Dendritic cell treated with granulocyte-macrophage colony-stimulating factor and Interleukin-4, amounts not matched to agents 40 ng/mL and 50 ng/mL, for 4 days (primary cell): ENCODE results near the gene EPS8L1.
"Not testable (repeated sequence)": the region's sequence is repeated elsewhere in the genome, so short reads cannot be mapped to it uniquely, and the experiment has no call there.

Experiments used
- H3K27ac Mint-ChIP-seq: one replicate; pipeline ENCODE4 v1.8.0; 2022; ENCODE audit warnings: mild to moderate bottlenecking, mixed read lengths
- H3K27me3 Mint-ChIP-seq: one replicate; pipeline ENCODE4 v1.8.0; 2022; ENCODE audit warnings: mild to moderate bottlenecking, mixed read lengths
- H3K36me3 Mint-ChIP-seq: one replicate; pipeline ENCODE4 v1.8.0; 2022; ENCODE audit warnings: low read depth, mixed read lengths
- H3K4me1 Mint-ChIP-seq: one replicate; pipeline ENCODE4 v1.8.0; 2022; ENCODE audit warnings: low read depth, mixed read lengths
- H3K4me3 Mint-ChIP-seq: one replicate; pipeline ENCODE4 v1.8.0; 2022; ENCODE audit warnings: mild to moderate bottlenecking, moderate library complexity, mixed read lengths
- H3K9me3 Mint-ChIP-seq: one replicate; pipeline ENCODE4 v1.8.0; 2022; ENCODE audit warnings: mixed read lengths
- intact Hi-C: fragments of 100-400 bp; cut with micrococcal nuclease; formaldehyde crosslinking; loops from one replicate; pipeline ENCODE4 v1.15.0; 2022

The EPS8L1 gene

GRCh38 chr19:55063492-55063843 is 12.2 kb upstream of the EPS8L1 start:
- Mint-ChIP-seq H3K27ac (no peak overlapping the region), H3K4me1 (peaks cover 27% of the 10 kb centered on the region), H3K4me3 (no peak overlapping the region), H3K36me3 (peaks cover 30% of the 10 kb centered on the region), H3K9me3 (no peaks in the 10 kb centered on the region), H3K27me3 (peaks cover 38% of the 10 kb centered on the region)
- intact Hi-C loops, result loop anchor here (2.0 kb wide), 1 partner anchor 17 kb away; no protein-coding TSS in a partner anchor

GRCh38 chr19:55065516-55065915 is 10.2 kb upstream of the EPS8L1 start:
- H3K9me3 Mint-ChIP-seq, intact Hi-C loops: not testable (repeated sequence)
- H3K27me3 Mint-ChIP-seq, result peaks cover 57% of the 10 kb centered on the region

DNA sequence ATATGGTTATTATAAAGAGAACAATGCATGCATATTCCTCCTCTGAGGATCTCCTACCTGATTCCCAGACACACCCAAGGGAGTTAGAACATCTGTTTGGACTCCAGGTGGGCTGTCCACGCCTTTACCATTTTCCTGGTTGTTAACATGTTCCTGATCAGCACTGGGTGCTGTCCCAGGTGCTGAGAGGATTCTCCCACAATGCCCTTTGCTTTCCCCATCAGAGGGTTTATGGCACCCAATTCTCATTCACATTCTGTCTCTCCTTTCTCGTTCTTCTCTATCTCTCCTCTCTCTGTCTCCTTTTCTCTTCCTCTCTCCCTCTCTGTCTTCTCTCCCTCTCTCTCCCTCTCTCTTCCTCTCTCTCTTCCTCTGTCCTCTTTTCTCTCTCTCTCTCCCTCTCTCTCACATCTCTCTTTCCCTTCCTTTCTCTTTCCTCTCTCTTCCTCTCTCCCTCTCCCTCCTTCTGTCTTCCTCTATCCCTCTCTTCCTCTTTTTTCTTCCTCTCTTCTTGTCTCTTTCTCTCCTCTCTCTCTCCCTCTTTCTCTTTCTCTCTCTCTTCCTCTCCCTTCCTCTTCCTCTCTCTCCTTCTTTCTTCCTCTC is 9.5 kb upstream of the EPS8L1 start:
- intact Hi-C loops, result no loop called here
- Mint-ChIP-seq H3K27ac (no peak overlapping the region), H3K4me1 (peaks cover 38% of the 10 kb centered on the region), H3K9me3 (no peaks in the 10 kb centered on the region), H3K27me3 (peaks cover 62% of the 10 kb centered on the region), H3K4me3 (no peak overlapping the region), H3K36me3 (peaks cover 9% of the 10 kb centered on the region)

More at GRCh38 chr19:55065516-55065915, 10.2 kb upstream of the EPS8L1 start:
- not testable (repeated sequence) for H3K27ac Mint-ChIP-seq, H3K4me3 Mint-ChIP-seq
- Mint-ChIP-seq H3K36me3 (peaks cover 16% of the 10 kb centered on the region), H3K4me1 (peaks cover 36% of the 10 kb centered on the region)

DNA sequence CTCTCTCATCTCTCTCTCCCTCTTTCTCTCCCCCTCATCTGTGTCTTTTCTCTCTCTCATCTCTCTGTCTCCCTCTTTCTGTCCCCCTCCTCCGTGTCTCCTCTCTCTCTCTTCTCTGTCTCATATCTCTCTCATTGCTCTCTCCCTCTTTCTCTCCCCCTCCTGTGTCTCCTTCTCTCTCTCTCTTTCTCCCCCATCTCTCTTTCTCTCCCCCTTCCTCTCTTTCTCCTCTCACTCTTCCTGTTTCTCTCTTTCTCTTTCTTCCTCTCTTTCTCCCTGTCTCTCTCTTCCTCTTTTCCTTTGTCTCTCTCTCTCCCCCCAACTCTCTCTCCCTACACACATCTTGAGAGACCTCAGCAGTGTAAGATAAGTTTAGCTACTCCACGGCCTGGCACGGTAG is 7.8 kb upstream of the EPS8L1 start:
- intact Hi-C loops, result no loop called here
- H3K4me3 Mint-ChIP-seq, result no peak overlapping the region
- peaks cover 28% of the 10 kb centered on the region for H3K4me1 Mint-ChIP-seq
- H3K9me3 Mint-ChIP-seq, result no peaks in the 10 kb centered on the region
- H3K36me3 Mint-ChIP-seq, result no peaks in the 10 kb centered on the region
- peaks cover 76% of the 10 kb centered on the region for H3K27me3 Mint-ChIP-seq
- H3K27ac Mint-ChIP-seq, result no peak overlapping the region

- Mint-ChIP-seq H3K4me1 (peaks cover 28% of the 10 kb centered on the region), H3K36me3 (no peaks in the 10 kb centered on the region), H3K9me3 (no peaks in the 10 kb centered on the region), H3K27ac (no peak overlapping the region), H3K4me3 (peak overlapping the region; percentile 4), H3K27me3 (peaks cover 84% of the 10 kb centered on the region)
- intact Hi-C loops, result no loop called here
Observed at GRCh38 chr19:55068950-55069864, 6.5 kb upstream of the EPS8L1 start.

GRCh38 chr19:55069865-55070197 is 5.8 kb upstream of the EPS8L1 start:
- H3K27ac Mint-ChIP-seq, result no peak overlapping the region
- peaks cover 28% of the 10 kb centered on the region for H3K4me1 Mint-ChIP-seq
- H3K36me3 Mint-ChIP-seq, result no peaks in the 10 kb centered on the region
- H3K4me3 Mint-ChIP-seq, result no peak overlapping the region
- H3K9me3 Mint-ChIP-seq, result no peaks in the 10 kb centered on the region
- peaks cover 84% of the 10 kb centered on the region for H3K27me3 Mint-ChIP-seq
- intact Hi-C loops, result no loop called here

DNA sequence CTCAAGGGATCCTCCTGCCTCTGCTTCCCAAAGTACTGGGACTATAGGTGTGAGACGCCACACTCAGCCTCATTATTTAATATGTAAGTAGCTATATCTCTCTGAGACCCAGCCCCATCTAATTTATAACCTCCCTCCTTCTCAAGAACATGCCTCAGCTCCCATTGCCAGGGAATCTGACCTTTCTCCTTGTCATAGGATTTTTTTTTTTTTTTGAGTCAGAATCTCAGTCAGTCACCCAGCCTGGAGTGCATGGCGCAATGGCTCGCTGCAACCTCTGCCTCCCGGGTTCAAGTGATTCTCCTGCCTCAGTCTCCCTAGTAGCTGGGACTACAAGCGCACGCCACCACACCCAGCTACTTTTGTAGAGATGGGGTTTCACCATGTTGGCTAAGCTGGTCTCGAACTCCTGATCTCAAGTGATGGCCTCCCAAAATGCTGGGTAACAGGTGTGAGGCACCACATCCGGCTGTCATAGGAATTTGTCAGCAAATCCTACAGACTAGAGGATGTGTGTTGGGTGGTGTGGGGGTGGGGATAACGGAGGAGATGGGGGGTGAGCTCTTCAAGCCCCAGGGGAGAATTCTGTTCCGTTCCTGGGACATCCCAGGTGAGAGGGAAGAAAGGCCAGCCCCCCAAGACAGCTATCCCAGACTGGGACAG is 5.1 kb upstream of the EPS8L1 start:
- peaks cover 36% of the 10 kb centered on the region for H3K4me1 Mint-ChIP-seq
- no peak overlapping the region for H3K27ac Mint-ChIP-seq
- no peaks in the 10 kb centered on the region for H3K36me3 Mint-ChIP-seq
- no peak overlapping the region for H3K4me3 Mint-ChIP-seq
- H3K9me3 Mint-ChIP-seq, result no peaks in the 10 kb centered on the region
- intact Hi-C loops, result no loop called here
- H3K27me3 Mint-ChIP-seq, result peaks cover 86% of the 10 kb centered on the region

DNA sequence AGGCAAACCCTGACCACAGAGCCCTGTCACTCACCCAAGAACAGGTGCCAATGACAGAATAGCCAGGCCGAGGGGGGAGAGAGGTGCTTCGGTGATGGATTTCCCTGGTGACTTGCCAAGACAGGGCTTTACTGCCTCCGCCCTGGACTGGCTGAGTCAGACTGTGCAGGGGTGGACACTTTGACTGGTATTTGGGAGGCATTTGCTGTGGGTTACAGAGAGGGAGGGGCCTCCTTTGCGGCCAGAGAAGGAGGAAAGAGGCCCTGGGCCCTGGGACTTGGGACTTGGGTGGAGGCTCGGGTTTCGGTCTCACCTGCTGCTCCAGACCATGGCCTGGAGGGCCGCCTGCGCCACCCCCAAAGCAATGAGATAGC is 4.6 kb upstream of the EPS8L1 start:
- Mint-ChIP-seq H3K36me3 (no peaks in the 10 kb centered on the region), H3K4me3 (no peak overlapping the region), H3K9me3 (no peaks in the 10 kb centered on the region), H3K4me1 (peaks cover 40% of the 10 kb centered on the region), H3K27me3 (peaks cover 85% of the 10 kb centered on the region), H3K27ac (no peak overlapping the region)
- intact Hi-C loops, result no loop called here

- H3K36me3 Mint-ChIP-seq, result no peaks in the 10 kb centered on the region
- H3K9me3 Mint-ChIP-seq, result no peaks in the 10 kb centered on the region
- intact Hi-C loops, result no loop called here
- H3K4me1 Mint-ChIP-seq, result peaks cover 42% of the 10 kb centered on the region
- H3K27ac Mint-ChIP-seq, result no peak overlapping the region
- peaks cover 83% of the 10 kb centered on the region for H3K27me3 Mint-ChIP-seq
- no peak overlapping the region for H3K4me3 Mint-ChIP-seq
Observed at GRCh38 chr19:55071913-55072312, 3.8 kb upstream of the EPS8L1 start.

DNA sequence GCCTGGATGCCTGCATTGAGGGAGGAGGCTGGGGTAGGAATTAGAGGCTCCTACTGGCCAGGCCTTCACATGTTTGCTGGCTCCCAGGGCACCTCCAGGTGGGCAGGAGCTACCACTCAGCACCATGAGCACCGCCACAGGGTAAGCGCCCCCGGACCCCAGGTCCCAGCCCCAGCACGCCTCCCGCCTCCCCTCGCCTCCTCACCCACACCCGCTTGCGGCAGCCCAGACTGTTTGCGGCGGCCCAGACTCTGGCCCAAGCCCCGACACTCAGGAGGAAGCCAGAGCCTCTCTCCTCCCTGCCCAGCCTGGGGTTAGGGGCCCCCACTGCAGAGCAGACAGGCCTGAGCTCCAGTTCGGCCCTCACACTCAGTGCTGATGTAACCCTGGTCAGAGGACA is 652 bp downstream of the EPS8L1 start:
- intact Hi-C loops, result no loop called here
- H3K27me3 Mint-ChIP-seq, result peaks cover 70% of the 10 kb centered on the region
- no peak overlapping the region for H3K27ac Mint-ChIP-seq
- peaks cover 37% of the 10 kb centered on the region for H3K4me1 Mint-ChIP-seq
- H3K4me3 Mint-ChIP-seq, result no peak overlapping the region
- H3K9me3 Mint-ChIP-seq, result no peaks in the 10 kb centered on the region
- no peaks in the 10 kb centered on the region for H3K36me3 Mint-ChIP-seq

DNA sequence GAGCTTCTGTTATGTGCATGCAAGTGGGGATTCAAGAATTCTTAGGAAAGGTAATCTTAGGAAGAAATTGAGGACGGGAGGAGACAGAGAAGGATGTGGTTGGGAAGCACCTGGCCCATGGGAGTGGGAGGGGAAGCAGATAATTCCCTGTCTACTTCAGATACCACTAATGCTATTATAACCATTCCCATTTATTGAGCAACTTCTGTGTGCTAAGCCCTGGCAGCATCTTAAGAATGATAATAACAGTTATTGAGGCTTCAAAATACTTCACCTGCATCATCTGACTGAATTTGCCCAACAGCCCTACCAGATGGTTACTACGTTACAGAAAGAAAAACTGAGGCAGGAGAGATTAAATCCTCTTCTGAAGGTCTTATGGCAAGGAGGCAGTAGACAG is 1.4 kb downstream of the EPS8L1 start:
- Mint-ChIP-seq H3K9me3 (no peaks in the 10 kb centered on the region), H3K4me1 (peaks cover 45% of the 10 kb centered on the region), H3K36me3 (no peaks in the 10 kb centered on the region), H3K27ac (no peak overlapping the region), H3K27me3 (peaks cover 70% of the 10 kb centered on the region), H3K4me3 (no peak overlapping the region)
- intact Hi-C loops, result no loop called here

- intact Hi-C loops, result no loop called here
- H3K4me1 Mint-ChIP-seq, result peaks cover 58% of the 10 kb centered on the region
- H3K9me3 Mint-ChIP-seq, result no peaks in the 10 kb centered on the region
- no peak overlapping the region for H3K27ac Mint-ChIP-seq
- no peak overlapping the region for H3K4me3 Mint-ChIP-seq
- H3K36me3 Mint-ChIP-seq, result peaks cover 5% of the 10 kb centered on the region
- H3K27me3 Mint-ChIP-seq, result peaks cover 73% of the 10 kb centered on the region
Observed at GRCh38 chr19:55078996-55079395, 3.3 kb downstream of the EPS8L1 start.

DNA sequence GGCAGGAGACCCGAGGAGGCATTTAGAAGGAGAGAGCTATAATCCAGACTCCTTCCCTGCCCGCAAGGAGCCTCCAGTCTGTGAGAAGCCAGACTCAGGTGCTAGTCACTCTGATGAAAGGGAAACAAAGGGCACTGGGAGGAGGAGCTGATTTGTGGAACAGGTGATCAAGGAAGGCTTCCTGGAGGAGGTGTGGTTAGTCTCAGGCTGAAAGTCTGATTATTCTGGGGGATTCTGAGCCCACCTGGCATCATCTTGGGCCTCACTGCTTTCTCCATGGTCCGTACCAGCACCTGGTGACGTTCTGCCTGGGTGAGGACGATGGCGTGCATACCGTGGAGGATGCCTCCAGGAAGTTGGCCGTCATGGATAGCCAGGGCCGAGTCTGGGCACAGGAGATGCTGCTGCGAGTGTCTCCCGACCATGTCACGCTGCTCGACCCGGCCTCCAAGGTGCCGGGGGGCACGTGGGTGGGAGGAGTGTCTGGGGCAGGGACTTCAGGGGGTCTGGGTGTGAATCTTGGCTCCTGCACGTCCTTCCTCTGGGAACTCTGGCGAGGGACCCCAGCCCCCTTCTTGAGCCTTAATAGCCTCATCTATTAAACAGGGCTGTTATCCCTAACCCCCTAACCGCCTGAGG is 3.9 kb downstream of the EPS8L1 start:
- Mint-ChIP-seq H3K36me3 (peaks cover 5% of the 10 kb centered on the region), H3K27ac (peak overlapping the region; percentile 87), H3K27me3 (peaks cover 75% of the 10 kb centered on the region), H3K9me3 (no peaks in the 10 kb centered on the region), H3K4me1 (peaks cover 58% of the 10 kb centered on the region), H3K4me3 (peak overlapping the region; percentile 86)
- intact Hi-C loops, result loop anchor here (2.0 kb wide), 1 partner anchor 17 kb away; the partner anchor contains the start of gene RDH13
